HepG2 (cell line): ENCODE measurements around the gene NAV3. TPM values are rescaled to one million over a fixed set of nuclear protein-coding genes. Genes with fewer than 3 reads are reported as not detected.

Experiments
- ATAC-seq: fragments of 200-7000 bp; cut with Tn5 transposase; 3 replicates; pipeline ENCODE4 v1.9.1; 2020; ENCODE audit warnings: mild to moderate bottlenecking, moderate library complexity
- BruUV-seq: library from RNA; stranded (reverse); fragments of 400-500 nt; replicated peaks from 2 replicates; lab custom pipeline; 2021; lab: Mats Ljungman, UMichigan
- CTCF ChIA-PET: fragments of 300-600 bp; formaldehyde crosslinking; extraction: SDS; loops from one replicate; lab custom pipeline; 2021; ENCODE audit warnings: low total read pairs, inconsistent platforms, low intra/inter-chr PET ratio; lab: Yijun Ruan, JAX
- POLR2A ChIA-PET: fragments of 350-600 bp; sonication (Branson Sonifier 250); formaldehyde crosslinking; loops from one replicate; lab custom pipeline; 2020; ENCODE audit warnings: antibody characterized with exemption, inconsistent platforms; lab: Yijun Ruan, JAX
- DNase-seq: peaks from one replicate; pipeline ENCODE4 v3.0.0-alpha.2; 2015; ENCODE audit warnings: low spot score
- FAIRE-seq: peaks from 3 replicates; lab custom pipeline; 2011; peaks lifted over from hg19 to GRCh38; lab: Jason Lieb, UNC
- H2AFZ ChIP-seq: one replicate; pipeline ENCODE4 v1.6.1; 2011; ENCODE audit warnings: low read length, inconsistent platforms
- H3K27ac ChIP-seq: fragments of 300-600 bp; 3 replicates; pipeline ENCODE4 v1.8.0; 2011; ENCODE audit warnings: mixed run types, mild to moderate bottlenecking, mixed read lengths, low read length, inconsistent platforms; ENCODE audit not compliant: insufficient read depth; ENCODE audit errors: extremely low read length
- H3K27me3 ChIP-seq, 2 experiments: fragments of 200-600 bp in 1 of 2; 2 replicates in 1 of 2; 3 replicates in 1 of 2; pipeline versions ENCODE4 v1.6.0 to v1.8.0; 2011; ENCODE audit warnings: low read length in 2 of 2, mild to moderate bottlenecking in 2 of 2, moderate library complexity in 2 of 2, inconsistent platforms in 1 of 2; ENCODE audit not compliant: insufficient read depth in 2 of 2, control insufficient read depth in 1 of 2
- H3K36me3 ChIP-seq, 2 experiments: fragments of 200-600 bp in 1 of 2; replicated peaks in 1 of 2; 2 replicates in 1 of 2; 3 replicates in 1 of 2; pipeline versions ENCODE4 v1.5.1 to v1.8.0; 2011; ENCODE audit warnings: low read length in 2 of 2, inconsistent platforms in 1 of 2; ENCODE audit not compliant: insufficient read depth in 2 of 2, control insufficient read depth in 1 of 2
- H3K4me1 ChIP-seq: 2 replicates; pipeline ENCODE4 v1.5.1; 2012; ENCODE audit warnings: low read length, inconsistent platforms; ENCODE audit not compliant: insufficient read depth
- H3K4me2 ChIP-seq: 2 replicates; pipeline ENCODE4 v1.6.0; 2011; ENCODE audit warnings: low read depth, low read length, inconsistent platforms
- H3K4me3 ChIP-seq, 3 experiments: fragments of 200-600 bp in 1 of 3; sonication (generic), shearing (Covaris generic) in 1 of 3; replicated peaks in 1 of 3; 2 replicates each; pipeline ENCODE4 v1.5.1; 2011 to 2016; ENCODE audit warnings: low read length in 3 of 3, inconsistent platforms in 2 of 3, low read depth in 2 of 3, mild to moderate bottlenecking in 2 of 3, control low read depth in 1 of 3, mixed read lengths in 1 of 3; ENCODE audit not compliant: insufficient read depth in 1 of 3
- H3K79me2 ChIP-seq: one replicate; pipeline ENCODE4 v1.6.1; 2011; ENCODE audit warnings: low read length, inconsistent platforms; ENCODE audit not compliant: insufficient read depth
- H3K9ac ChIP-seq: 2 replicates; pipeline ENCODE4 v1.6.0; 2011; ENCODE audit warnings: mild to moderate bottlenecking, low read depth, low read length, inconsistent platforms; ENCODE audit not compliant: insufficient read depth
- H3K9me3 ChIP-seq: 2 replicates; pipeline ENCODE4 v1.5.1; 2012; ENCODE audit warnings: mild to moderate bottlenecking, low read length
- H4K20me1 ChIP-seq: 2 replicates; pipeline ENCODE4 v1.6.0; 2011; ENCODE audit warnings: inconsistent platforms, mild to moderate bottlenecking, low read length, moderate library complexity; ENCODE audit not compliant: insufficient read depth
- CBX1 ChIP-seq: IDR thresholded peaks from one replicate; pipeline ENCODE4 v1.6.1; 2016; ENCODE audit warnings: antibody characterized with exemption, low read depth
- CEBPB ChIP-seq: IDR thresholded peaks from 2 replicates; pipeline ENCODE4 v1.6.1; 2011; ENCODE audit warnings: low read depth, low read length, improper control_type of control experiment, borderline replicate concordance
- MAFF ChIP-seq: IDR thresholded peaks from 2 replicates; pipeline ENCODE4 v1.6.1; 2011; ENCODE audit warnings: low read depth, low read length, improper control_type of control experiment
- MAFK ChIP-seq, 2 experiments: IDR thresholded peaks in 1 of 2; conservative IDR thresholded peaks in 1 of 2; 2 replicates each; pipeline ENCODE4 v1.6.1; 2011; ENCODE audit warnings: improper control_type of control experiment in 2 of 2, low read length in 2 of 2
- RXRB ChIP-seq: IDR thresholded peaks from 2 replicates; pipeline ENCODE4 v1.6.1; 2016; ENCODE audit warnings: borderline replicate concordance, missing genetic modification reagents, missing compliant biosample characterization
- WGBS: methylation state at CpG from one replicate; pipeline ENCODE4 v1.1.6; 2017; ENCODE audit warnings: low lambda C conversion rate; 5-methylcytosine and 5-hydroxymethylcytosine counted together
- in situ Hi-C: cut with HindIII; loops from 2 replicates; pipeline ENCODE4 v1.10.0; 2017; ENCODE audit warnings: low pct_unique_long_range_greater_than_20kb; ENCODE audit not compliant: extremely low pct_ligation_motif_present
- intact Hi-C: fragments of 100-400 bp; cut with micrococcal nuclease; formaldehyde crosslinking; loops from one replicate; pipeline ENCODE4 v1.10.0; 2022; ENCODE audit not compliant: unreplicated experiment
- polyA plus RNA-seq, 8 experiments: library from polyadenylated mRNA; depleted of rRNA in 3 of 8; stranded (reverse) in 7 of 8; unstranded in 1 of 8; fragments of >200 nt; fragmentation: Illumina TruSeq in 4 of 8; extraction: Trizol in 4 of 8; gene quantifications; 2 replicates each; pipeline versions ENCODE4 v1.2.1 to v1.2.3, GENCODE V29; 2011 to 2016; ENCODE audit warnings: low read depth in 4 of 8, missing spikeins in 1 of 8, mixed read lengths in 1 of 8; ENCODE audit not compliant: insufficient read depth in 1 of 8
- total RNA-seq, 5 experiments: library from RNA; depleted of rRNA; stranded (reverse); fragments of >200 nt; fragmentation: Illumina TruSeq; extraction: Trizol; gene quantifications; 2 replicates each; pipeline ENCODE4 v1.2.3, GENCODE V29; 2016; ENCODE audit warnings: low read depth in 1 of 5

Gene NAV3
- total and polyA plus RNA-seq, 2 of the 13 experiments (the other 11 are each of a cell fraction or from before 2014, with no cell fraction given), result 0.01 to 0.18 TPM

- no peaks in the 10 kb centered on the region for H4K20me1 ChIP-seq
- DNase-seq (no peak), FAIRE-seq (no peak), ATAC-seq (no peak)
- H3K27me3 ChIP-seq, result no peaks in the 10 kb centered on the region
- BruUV-seq, result no TSS peak
- H3K9me3 ChIP-seq, result no peaks in the 10 kb centered on the region
- H3K4me1 ChIP-seq, result peaks cover 8% of the 10 kb centered on the region; the same call in 1 of the 2 replicates
- intact Hi-C loops, result no loop called here
- POLR2A ChIA-PET, result no interaction called here
- 14% methylated on average over 3 of the region's 3 CpGs for WGBS
- no peak overlapping the region for H3K27ac ChIP-seq
- no peak overlapping the region for H3K9ac ChIP-seq
- no peak overlapping the region for H3K4me2 ChIP-seq
- TF ChIP-seq MAFK (conservative IDR thresholded peaks at IDR 0.05 in 1 of 2, IDR thresholded peaks at IDR 0.05 in 1 of 2; ENCODE audit: low read length in 2 of 2) (peak; percentile 59 to 84), RXRB (no peak), MAFF (peak; percentile 70)
- H3K4me3 ChIP-seq, result no peak overlapping the region
- no peak overlapping the region for H2AFZ ChIP-seq
- in situ Hi-C loops, result no loop called here
- no peaks in the 10 kb centered on the region for H3K79me2 ChIP-seq
- H3K36me3 ChIP-seq, result no peaks in the 10 kb centered on the region
- CTCF ChIA-PET, result no interaction called here
Observed at GRCh38 chr12:77837876-77838291, 7.2 kb downstream of the NAV3 start.

GRCh38 chr12:77841521-77841920, 10.8 kb downstream of the NAV3 start:
- Histone ChIP-seq H3K4me2 (no peak overlapping the region), H3K27me3 (no peaks in the 10 kb centered on the region), H3K9ac (no peak overlapping the region), H3K4me3 (no peak overlapping the region), H3K36me3 (no peaks in the 10 kb centered on the region), H3K27ac (no peak overlapping the region), H3K4me1 (peaks cover 8% of the 10 kb centered on the region; the same call in 1 of the 2 replicates), H4K20me1 (no peaks in the 10 kb centered on the region), H3K79me2 (no peaks in the 10 kb centered on the region), H2AFZ (no peak overlapping the region), H3K9me3 (no peaks in the 10 kb centered on the region)
- ChIA-PET CTCF (no interaction called here), POLR2A (no interaction called here)
- FAIRE-seq (no peak), DNase-seq (no peak), ATAC-seq (no peak)
- in situ Hi-C loops, result no loop called here
- TF ChIP-seq CBX1 (no peak), CEBPB (peak; percentile 25; the same call in 1 of the 2 replicates)
- intact Hi-C loops, result no loop called here
- BruUV-seq, result no TSS peak
